Astrocyte (in vitro differentiated cells and primary cell): ENCODE measurements around the gene LMX1B.

Experiments used
- CTCF ChIP-seq: IDR thresholded peaks from 2 replicates; pipeline ENCODE4 v1.5.1; 2011; ENCODE audit warnings: low read depth, mild to moderate bottlenecking, inconsistent platforms, low read length, moderate library complexity; ENCODE audit not compliant: insufficient read depth
- EZH2 ChIP-seq: IDR thresholded peaks from 2 replicates; pipeline ENCODE4 v1.6.1; 2012; ENCODE audit warnings: mild to moderate bottlenecking, low read length, inconsistent platforms; ENCODE audit not compliant: insufficient read depth

- TF ChIP-seq CTCF (no peak), EZH2 (no peak)
Measured at GRCh38 chr9:126720661-126721563, 107.2 kb downstream of the LMX1B start.
